Lower lobe of right lung (tissue), 2 donors: Measurements from ENCODE around the gene MTIF2. TPM values are rescaled to one million over a fixed set of nuclear protein-coding genes. Genes with fewer than 3 reads are reported as not detected.

Source experiments
- ATAC-seq, 2 donors: fragments of 200-7000 bp; cut with Tn5 transposase; one replicate each; pipeline ENCODE4 v1.9.1; 2020 to 2022; ENCODE audit warnings: mild to moderate bottlenecking in 2 of 2, moderate library complexity in 2 of 2
- DNase-seq: peaks from one replicate; pipeline ENCODE4 v3.0.0-alpha.2; 2020
- H3K27ac ChIP-seq: fragments of 200-600 bp; one replicate; pipeline ENCODE4 v1.8.0; 2022
- H3K27me3 ChIP-seq: fragments of 200-600 bp; one replicate; pipeline ENCODE4 v1.8.0; 2022; ENCODE audit warnings: low read depth
- H3K36me3 ChIP-seq: fragments of 200-600 bp; one replicate; pipeline ENCODE4 v1.8.0; 2022; ENCODE audit warnings: mild to moderate bottlenecking
- H3K4me1 ChIP-seq: fragments of 200-600 bp; one replicate; pipeline ENCODE4 v1.8.0; 2022
- H3K4me3 ChIP-seq: fragments of 200-600 bp; one replicate; pipeline ENCODE4 v1.8.0; 2022; ENCODE audit warnings: mild to moderate bottlenecking
- H3K9me3 ChIP-seq: fragments of 200-600 bp; one replicate; pipeline ENCODE4 v1.8.0; 2022
- intact Hi-C: fragments of 100-400 bp; cut with DNase I; formaldehyde crosslinking; loops from one replicate; pipeline ENCODE4 v1.11.0; 2022
- total RNA-seq: library from RNA; stranded (reverse); fragmentation: NEBNext Ultra II Directional; extraction: Animal tissue kit (Norgen Biotek cat#: 25700); gene quantifications from one replicate; pipeline ENCODE4 v1.2.1, GENCODE V29; 2021
- TF ChIP-seq, protein P1 (sequence below): fragments of 200-600 bp; IDR thresholded peaks from one replicate; pipeline ENCODE4 v1.8.0; 2022; ENCODE audit warnings: antibody characterized with exemption, mild to moderate bottlenecking
- donor health status: DM: no; HTN: yes; CAD: no; lungs with severe emphysema.

MTIF2 gene
- total RNA-seq, 1 donor from 2014 or later: 25.9 TPM

DNA sequence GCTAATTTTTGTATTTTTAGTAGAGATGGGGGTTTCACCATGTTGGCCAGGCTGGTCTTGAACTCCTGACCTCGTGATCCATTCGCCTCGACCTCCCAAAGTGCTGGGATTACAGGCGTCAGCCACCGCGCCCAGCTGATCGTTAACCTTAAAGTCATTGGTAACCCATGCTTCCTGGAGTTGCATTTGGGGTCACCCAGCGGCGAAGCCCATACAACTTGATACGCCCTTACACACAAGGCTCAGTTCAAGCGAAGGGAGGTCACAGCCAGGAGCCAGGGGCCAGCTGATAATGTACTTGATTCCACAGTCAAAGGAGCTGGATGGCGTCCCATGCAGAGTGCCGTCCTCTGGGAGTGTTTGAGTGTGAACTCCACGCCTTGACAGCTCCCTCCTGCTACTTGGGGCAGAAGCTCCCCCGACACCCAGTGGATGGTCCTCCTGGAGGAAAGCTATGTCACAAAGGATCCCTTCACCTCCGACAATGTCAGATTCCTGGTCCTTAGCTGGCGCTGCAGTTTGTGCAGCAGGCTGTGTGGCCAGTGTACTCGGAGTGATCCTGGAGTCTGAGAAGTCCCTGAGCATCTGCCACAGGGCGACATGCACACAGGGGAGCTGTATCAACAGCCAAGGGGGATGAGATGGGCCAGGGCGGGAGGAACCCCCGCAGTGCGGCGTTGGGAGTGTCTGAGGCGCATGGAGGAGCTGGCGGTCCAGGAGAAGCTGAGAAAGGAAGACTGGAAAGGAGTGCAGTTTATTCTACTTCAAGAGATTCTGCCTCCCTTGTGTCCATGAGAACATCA is 44.9 kb downstream of the MTIF2 start:
- no peaks in the 10 kb centered on the region for H3K27me3 ChIP-seq
- ATAC-seq (peak; percentile 6 to 12), DNase-seq (no peak)
- no peaks in the 10 kb centered on the region for H3K9me3 ChIP-seq
- no peaks in the 10 kb centered on the region for H3K36me3 ChIP-seq
- intact Hi-C loops: no loop called here
- peaks cover 18% of the 10 kb centered on the region for H3K4me1 ChIP-seq
- H3K27ac ChIP-seq: peak overlapping the region; percentile 96
- TF ChIP-seq, protein P1, sequence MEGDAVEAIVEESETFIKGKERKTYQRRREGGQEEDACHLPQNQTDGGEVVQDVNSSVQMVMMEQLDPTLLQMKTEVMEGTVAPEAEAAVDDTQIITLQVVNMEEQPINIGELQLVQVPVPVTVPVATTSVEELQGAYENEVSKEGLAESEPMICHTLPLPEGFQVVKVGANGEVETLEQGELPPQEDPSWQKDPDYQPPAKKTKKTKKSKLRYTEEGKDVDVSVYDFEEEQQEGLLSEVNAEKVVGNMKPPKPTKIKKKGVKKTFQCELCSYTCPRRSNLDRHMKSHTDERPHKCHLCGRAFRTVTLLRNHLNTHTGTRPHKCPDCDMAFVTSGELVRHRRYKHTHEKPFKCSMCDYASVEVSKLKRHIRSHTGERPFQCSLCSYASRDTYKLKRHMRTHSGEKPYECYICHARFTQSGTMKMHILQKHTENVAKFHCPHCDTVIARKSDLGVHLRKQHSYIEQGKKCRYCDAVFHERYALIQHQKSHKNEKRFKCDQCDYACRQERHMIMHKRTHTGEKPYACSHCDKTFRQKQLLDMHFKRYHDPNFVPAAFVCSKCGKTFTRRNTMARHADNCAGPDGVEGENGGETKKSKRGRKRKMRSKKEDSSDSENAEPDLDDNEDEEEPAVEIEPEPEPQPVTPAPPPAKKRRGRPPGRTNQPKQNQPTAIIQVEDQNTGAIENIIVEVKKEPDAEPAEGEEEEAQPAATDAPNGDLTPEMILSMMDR: no peak
- H3K4me3 ChIP-seq: peak overlapping the region; percentile 79

DNA sequence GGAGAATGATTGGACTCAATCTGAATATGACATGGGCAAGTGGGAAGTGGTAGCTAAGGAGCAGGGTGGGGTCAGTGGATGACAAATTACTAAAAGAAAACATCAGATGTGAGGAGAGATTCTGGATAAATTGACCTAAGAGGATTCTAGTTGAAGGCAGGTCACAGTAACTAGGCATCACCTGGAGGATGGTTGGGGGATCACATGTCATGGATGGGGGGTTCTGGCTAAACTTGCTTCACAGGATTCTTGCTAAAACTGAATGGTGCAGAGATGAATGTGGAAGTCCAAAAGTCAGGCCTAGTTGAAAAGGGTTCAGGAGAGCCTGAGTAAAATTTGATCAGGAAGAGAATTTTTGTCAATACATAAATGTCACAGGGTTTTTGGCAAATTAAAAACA is 55.2 kb downstream of the MTIF2 start:
- Histone ChIP-seq H3K4me3 (no peak overlapping the region), H3K27ac (no peak overlapping the region), H3K4me1 (no peaks in the 10 kb centered on the region), H3K9me3 (no peaks in the 10 kb centered on the region), H3K27me3 (no peaks in the 10 kb centered on the region), H3K36me3 (no peaks in the 10 kb centered on the region)
- intact Hi-C loops: no loop called here
- no peak for DNase-seq
- ATAC-seq: no peak
- TF ChIP-seq, protein P1: no peak

DNA sequence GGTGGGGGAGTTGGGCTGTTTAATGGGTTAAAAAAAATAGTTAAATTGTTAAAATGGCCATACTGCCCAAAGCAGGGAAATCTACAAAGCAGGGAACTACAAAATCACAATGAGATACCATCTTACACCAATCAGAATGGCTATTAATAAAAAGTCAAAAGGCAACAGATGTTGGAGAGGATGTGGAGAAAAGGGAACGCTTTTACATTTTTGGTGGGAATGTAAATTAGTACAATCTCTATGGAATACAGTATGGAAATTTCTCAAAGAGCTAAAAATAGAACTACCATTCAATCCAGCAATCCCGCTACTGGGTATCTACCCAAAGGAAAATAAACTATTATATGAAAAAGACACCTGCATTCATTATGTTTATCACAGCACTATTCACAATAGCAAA is 64.1 kb downstream of the MTIF2 start:
- ATAC-seq: no peak
- Histone ChIP-seq H3K4me1 (no peaks in the 10 kb centered on the region), H3K36me3 (peaks cover 6% of the 10 kb centered on the region), H3K4me3 (no peak overlapping the region), H3K27ac (no peak overlapping the region), H3K9me3 (no peaks in the 10 kb centered on the region), H3K27me3 (no peaks in the 10 kb centered on the region)
- DNase-seq: no peak
- intact Hi-C loops: no loop called here
- TF ChIP-seq, protein P1: no peak

DNA sequence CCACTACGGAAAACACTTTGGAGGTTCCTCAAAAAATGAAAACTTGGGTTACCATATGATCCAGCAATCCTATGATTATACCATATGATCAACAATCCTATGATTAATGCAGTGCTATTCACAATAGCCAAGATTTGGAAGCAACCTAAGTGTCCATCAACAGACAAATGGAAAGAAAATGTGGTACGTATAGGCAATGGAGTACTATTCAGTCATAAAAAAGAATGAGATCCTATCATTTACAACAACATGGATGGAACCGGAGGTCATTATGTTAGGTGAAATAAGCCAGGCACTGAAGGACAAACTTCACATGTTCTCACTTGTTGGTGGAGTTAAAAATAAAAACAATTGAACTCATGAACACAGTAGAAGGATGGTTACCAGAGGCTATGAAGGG is 64.5 kb downstream of the MTIF2 start:
- no peaks in the 10 kb centered on the region for H3K4me1 ChIP-seq
- ATAC-seq: no peak

DNA sequence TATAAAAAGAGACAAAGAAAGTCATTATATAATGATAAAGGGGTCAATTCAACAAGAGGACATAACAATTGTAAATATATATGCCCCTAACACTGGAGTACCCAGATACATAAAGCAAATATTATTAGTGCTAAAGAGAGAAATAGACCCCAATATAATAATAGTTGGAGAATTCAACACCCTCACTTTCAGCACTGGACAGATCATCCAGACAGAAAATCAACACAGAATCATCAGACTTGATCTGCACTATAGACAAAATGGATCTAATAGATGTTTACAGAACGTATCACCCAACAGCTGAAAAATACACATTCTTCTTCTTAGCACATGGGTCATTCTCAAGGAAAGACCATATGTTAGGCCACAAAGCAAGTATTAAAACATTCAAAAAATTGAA is 68.6 kb downstream of the MTIF2 start:
- DNase-seq: no peak
- Histone ChIP-seq H3K4me1 (no peaks in the 10 kb centered on the region), H3K4me3 (no peak overlapping the region), H3K27me3 (no peaks in the 10 kb centered on the region), H3K27ac (no peak overlapping the region), H3K9me3 (no peaks in the 10 kb centered on the region), H3K36me3 (peaks cover 9% of the 10 kb centered on the region)
- ATAC-seq: no peak
- intact Hi-C loops: no loop called here
- TF ChIP-seq, protein P1: no peak

More for the DNA sequence above, 64.5 kb downstream of the MTIF2 start:
- TF ChIP-seq, protein P1: no peak
- Histone ChIP-seq H3K4me3 (no peak overlapping the region), H3K27ac (no peak overlapping the region), H3K9me3 (no peaks in the 10 kb centered on the region), H3K36me3 (peaks cover 6% of the 10 kb centered on the region), H3K27me3 (no peaks in the 10 kb centered on the region)
- no peak for DNase-seq
- intact Hi-C loops: no loop called here
